ENCODE measurements around the gene FBXO31.

FBXO31 gene

DNA sequence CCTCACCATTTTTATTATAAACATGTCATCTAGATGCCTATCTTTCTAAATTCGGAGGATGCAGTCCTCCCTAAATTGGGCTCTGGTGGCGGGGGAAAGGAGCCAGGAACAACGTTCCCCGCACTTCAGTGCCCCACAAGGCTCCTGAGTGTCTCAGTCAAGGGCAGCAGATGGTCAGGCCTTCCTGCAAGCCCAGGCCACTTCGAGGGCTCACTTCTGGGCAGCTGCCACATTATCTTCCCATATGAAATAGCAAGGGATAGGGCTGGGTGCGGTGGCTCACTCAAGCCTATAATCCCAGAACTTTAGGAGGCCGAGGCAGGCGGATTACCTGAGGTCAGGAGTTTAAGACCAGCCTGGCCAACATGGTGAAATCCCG, 32.3 kb downstream of the FBXO31 start:
- TF ChIP-seq, protein P1, sequence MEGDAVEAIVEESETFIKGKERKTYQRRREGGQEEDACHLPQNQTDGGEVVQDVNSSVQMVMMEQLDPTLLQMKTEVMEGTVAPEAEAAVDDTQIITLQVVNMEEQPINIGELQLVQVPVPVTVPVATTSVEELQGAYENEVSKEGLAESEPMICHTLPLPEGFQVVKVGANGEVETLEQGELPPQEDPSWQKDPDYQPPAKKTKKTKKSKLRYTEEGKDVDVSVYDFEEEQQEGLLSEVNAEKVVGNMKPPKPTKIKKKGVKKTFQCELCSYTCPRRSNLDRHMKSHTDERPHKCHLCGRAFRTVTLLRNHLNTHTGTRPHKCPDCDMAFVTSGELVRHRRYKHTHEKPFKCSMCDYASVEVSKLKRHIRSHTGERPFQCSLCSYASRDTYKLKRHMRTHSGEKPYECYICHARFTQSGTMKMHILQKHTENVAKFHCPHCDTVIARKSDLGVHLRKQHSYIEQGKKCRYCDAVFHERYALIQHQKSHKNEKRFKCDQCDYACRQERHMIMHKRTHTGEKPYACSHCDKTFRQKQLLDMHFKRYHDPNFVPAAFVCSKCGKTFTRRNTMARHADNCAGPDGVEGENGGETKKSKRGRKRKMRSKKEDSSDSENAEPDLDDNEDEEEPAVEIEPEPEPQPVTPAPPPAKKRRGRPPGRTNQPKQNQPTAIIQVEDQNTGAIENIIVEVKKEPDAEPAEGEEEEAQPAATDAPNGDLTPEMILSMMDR (IDR thresholded peaks at IDR 0.05; ENCODE audit: borderline replicate concordance, insufficient read depth, low read depth, low read length): no peak
- H3K4me3 ChIP-seq (ENCODE audit: low read depth, low read length): no peak overlapping the region

DNA sequence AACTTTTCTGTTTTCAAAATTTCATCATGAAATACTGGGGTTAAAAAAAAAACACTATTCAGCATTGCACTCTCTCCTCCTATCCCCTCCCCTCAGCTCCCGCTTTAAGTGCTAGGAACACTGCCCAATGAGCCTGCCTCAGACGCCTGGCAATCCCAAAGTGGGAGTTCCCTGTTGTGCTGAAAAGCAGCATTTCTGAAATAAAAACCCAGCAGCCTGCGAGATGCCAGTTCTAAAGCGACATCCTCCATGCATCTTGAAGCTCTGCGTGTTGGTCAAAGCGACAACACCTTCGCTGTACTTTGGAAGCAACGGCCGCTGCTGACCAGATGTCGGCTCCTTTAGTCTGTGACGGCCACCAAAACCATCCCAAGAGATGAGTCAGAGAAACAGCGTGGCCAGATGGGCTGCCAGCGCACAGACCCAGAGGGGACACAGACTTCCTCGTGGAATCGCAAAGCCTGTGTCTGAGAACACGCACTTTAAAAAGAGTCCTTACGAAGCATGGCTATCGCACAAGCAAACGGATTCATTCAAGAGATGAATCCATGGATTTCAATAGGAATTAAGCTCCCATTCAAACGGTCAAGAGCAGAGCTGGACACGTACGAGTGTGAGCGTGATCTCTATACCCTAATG, 32.8 kb downstream of the FBXO31 start:
- no peak overlapping the region for H3K4me3 ChIP-seq (ENCODE audit: low read depth, low read length)
- TF ChIP-seq, protein P1 (IDR thresholded peaks at IDR 0.05; ENCODE audit: borderline replicate concordance, insufficient read depth, low read depth, low read length): no peak

DNA sequence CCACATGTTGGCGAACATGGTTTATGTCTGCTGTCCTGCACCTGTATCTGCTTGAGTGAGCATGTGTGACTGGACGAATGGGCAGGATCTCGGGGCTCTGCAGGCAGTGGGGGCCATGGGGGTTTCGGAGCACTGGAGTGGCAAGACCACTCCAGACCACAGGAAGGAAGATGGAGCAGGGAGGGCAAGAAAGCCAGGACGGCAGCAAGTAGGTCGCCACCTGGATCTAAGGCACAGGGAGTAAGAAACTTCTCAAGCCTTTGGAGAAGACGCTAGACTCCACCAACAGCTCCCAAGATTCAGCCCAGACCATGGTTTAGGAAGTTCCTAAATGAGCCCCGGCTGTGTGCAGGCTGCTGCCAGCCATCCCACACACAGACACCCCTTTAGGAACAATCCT, 33.5 kb downstream of the FBXO31 start:
- TF ChIP-seq, protein P1 (IDR thresholded peaks at IDR 0.05; ENCODE audit: borderline replicate concordance, insufficient read depth, low read depth, low read length): no peak

DNA sequence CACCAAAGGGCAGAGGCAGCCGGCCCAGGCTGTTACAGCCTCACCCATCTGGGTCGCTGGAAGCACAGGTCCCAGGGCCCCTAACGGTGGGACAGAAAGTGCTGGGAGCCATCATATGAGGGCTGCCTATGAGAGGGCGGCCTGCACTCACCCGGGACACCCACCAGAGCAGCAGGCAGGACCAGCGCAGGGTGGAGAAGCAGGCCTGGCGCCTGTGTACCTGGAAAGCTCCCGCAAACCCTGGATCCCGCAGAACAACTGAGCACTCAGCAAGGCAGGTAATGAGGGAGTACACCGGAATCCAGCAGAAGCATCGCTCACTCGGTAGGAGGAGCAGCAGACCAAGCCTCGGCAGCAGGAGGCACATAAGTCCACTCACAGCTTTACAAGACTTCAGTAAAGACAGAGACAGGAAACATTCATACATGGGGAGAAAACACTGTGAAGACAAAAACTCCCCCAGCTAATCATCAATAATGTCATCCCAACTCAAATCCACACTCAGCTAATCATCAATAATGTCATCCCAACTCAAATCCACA, 34.9 kb downstream of the FBXO31 start:
- no peak overlapping the region for H3K4me3 ChIP-seq (ENCODE audit: low read depth, low read length)
- TF ChIP-seq, protein P1 (IDR thresholded peaks at IDR 0.05; ENCODE audit: borderline replicate concordance, insufficient read depth, low read depth, low read length): no peak

More for the DNA sequence above, 33.5 kb downstream of the FBXO31 start:
- no peak overlapping the region for H3K4me3 ChIP-seq (ENCODE audit: low read depth, low read length)

DNA sequence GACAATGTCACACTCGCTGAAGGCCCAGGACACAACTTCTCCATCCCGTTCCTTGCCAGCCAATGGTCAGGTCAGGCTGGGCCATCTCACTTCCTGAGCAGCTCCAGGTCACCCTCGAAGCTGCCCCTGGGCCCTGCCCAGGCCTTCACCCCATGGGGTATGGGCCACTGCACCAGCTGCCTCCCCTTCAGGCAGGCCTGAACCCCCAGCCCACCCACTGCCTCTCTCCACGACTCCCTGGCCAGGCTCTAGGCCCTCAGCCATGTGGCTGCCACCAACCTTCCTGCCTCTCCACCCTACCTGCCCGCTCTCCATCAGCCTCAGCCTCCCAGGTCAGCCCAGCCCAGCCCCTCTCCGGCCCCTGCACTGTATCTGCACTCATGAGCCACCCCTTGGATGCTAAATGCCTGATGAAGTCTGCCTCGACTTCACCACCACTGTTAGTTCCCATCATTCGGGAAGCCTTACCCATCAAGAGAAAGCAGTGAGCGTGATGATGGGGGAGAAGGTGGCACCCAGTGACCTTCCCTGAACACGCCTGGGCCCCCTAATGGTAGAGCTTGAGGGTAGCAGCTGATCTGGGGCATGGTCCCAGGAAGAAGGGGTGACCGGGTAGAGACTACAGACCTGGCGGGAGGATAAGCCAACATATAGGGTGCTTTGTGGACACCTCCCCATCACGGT, 35.5 kb downstream of the FBXO31 start:
- TF ChIP-seq, protein P1 (IDR thresholded peaks at IDR 0.05; ENCODE audit: borderline replicate concordance, insufficient read depth, low read depth, low read length): no peak
- H3K4me3 ChIP-seq (ENCODE audit: low read depth, low read length): no peak overlapping the region

DNA sequence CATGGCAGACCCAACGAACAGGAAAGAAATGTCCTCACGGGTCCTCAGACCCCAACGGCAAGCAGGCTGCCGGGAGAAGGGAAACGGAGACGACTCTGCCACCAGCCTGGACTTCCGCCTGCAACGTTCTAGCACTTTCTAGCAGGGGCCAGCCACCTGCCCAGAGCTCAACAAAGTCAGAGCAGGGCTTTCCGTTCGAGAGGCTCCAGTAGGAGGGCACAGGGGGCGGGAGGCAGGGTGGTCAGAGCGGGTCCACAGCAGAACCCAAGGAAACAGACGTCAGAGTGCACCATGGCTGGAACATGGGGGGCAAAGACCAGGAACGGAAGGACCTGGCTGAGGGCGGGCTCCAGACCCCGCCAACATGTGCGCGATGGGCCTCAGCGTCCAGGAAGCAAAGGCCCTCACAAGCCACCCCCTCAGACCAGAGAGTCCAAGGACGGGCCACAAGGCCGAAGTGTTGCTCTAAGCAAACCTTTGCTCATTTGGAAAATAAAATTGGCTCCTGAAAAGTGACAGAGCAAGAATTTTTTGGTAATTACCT, 37.0 kb downstream of the FBXO31 start:
- TF ChIP-seq, protein P1 (IDR thresholded peaks at IDR 0.05; ENCODE audit: borderline replicate concordance, insufficient read depth, low read depth, low read length): no peak
- H3K4me3 ChIP-seq (ENCODE audit: low read depth, low read length): no peak overlapping the region

Data from GM12875 (cell line).